ENCODE measurements around the gene MMD2.

Gene MMD2

GRCh38 chr7:4856336-4857057 is 102.5 kb downstream of the MMD2 start:
- Mint-ChIP-seq H3K4me3 (no peak overlapping the region), H3K27ac (no peak overlapping the region), H3K4me1 (peaks cover 9% of the 10 kb centered on the region), H3K27me3 (peaks cover 11% of the 10 kb centered on the region), H3K9me3 (peaks cover 4% of the 10 kb centered on the region), H3K36me3 (ENCODE audit: low read depth) (peaks cover 4% of the 10 kb centered on the region)
- ATAC-seq (no peak), DNase-seq (no peak)

Measured in activated naive CD8-positive, alpha-beta T cell treated with anti-CD3 and anti-CD28 coated beads, Interleukin-2, amount 50 U/mL, for 24 hours (primary cell).